Endothelial cell of umbilical vein (primary cell): Measurements from ENCODE around the gene PTCD1. TPM values are rescaled to one million over a fixed set of nuclear protein-coding genes. Genes with fewer than 3 reads are reported as not detected.

ENCODE experiments used
- BruUV-seq: library from RNA; stranded (reverse); fragments of 400-500 nt; replicated peaks from 2 replicates; lab custom pipeline; 2021; lab: Mats Ljungman, UMichigan
- CTCF ChIA-PET: fragments of 300-600, 350-600 bp; sonication (Branson Sonifier 250); formaldehyde crosslinking; loops from one replicate; lab custom pipeline; 2021; ENCODE audit warnings: antibody characterized with exemption, inconsistent platforms; lab: Charles Lee
- POLR2A ChIA-PET: fragments of 300-600, 350-600 bp; sonication (Branson Sonifier 250); formaldehyde crosslinking; loops from one replicate; lab custom pipeline; 2021; ENCODE audit warnings: antibody characterized with exemption, inconsistent platforms; lab: Charles Lee
- DNase-seq: peaks from one replicate; pipeline ENCODE4 v3.0.0-alpha.2; 2011; ENCODE audit warnings: low read depth, low spot score
- FAIRE-seq: peaks from 2 replicates; lab custom pipeline; 2011; peaks lifted over from hg19 to GRCh38; lab: Jason Lieb, UNC
- H2AFZ ChIP-seq: 2 replicates; pipeline ENCODE4 v1.6.0; 2012; ENCODE audit warnings: low read depth, low read length, control low read depth, inconsistent platforms
- H3K27ac ChIP-seq: 2 replicates; pipeline ENCODE4 v1.5.1; 2011; ENCODE audit warnings: low read depth, mild to moderate bottlenecking, control low read depth, low read length, moderate library complexity; ENCODE audit not compliant: insufficient read depth
- H3K27me3 ChIP-seq, 2 experiments: 2 replicates each; pipeline versions ENCODE4 v1.6.0 to v1.6.1; 2011; ENCODE audit warnings: low read length in 2 of 2, mixed read lengths in 1 of 2; ENCODE audit not compliant: control insufficient read depth in 2 of 2, insufficient read depth in 2 of 2
- H3K36me3 ChIP-seq, 2 experiments: 2 replicates in 1 of 2; 3 replicates in 1 of 2; pipeline ENCODE4 v1.5.1; 2011; ENCODE audit warnings: low read length in 2 of 2, mild to moderate bottlenecking in 1 of 2, moderate library complexity in 1 of 2; ENCODE audit not compliant: control insufficient read depth in 2 of 2, insufficient read depth in 2 of 2; ENCODE audit errors: extremely low read depth in 1 of 2
- H3K4me1 ChIP-seq: 3 replicates; pipeline ENCODE4 v1.5.1; 2011; ENCODE audit warnings: mild to moderate bottlenecking, low read length; ENCODE audit not compliant: control insufficient read depth, insufficient read depth; ENCODE audit errors: extremely low read depth
- H3K4me2 ChIP-seq: 2 replicates; pipeline ENCODE4 v1.6.1; 2011; ENCODE audit warnings: low read length, control low read depth, mixed read lengths; ENCODE audit not compliant: insufficient read depth
- H3K4me3 ChIP-seq, 3 experiments: fragments of 200-600 bp in 1 of 3; sonication (generic), shearing (Covaris generic) in 1 of 3; replicated peaks in 1 of 3; 2 replicates each; pipeline ENCODE4 v1.5.1; 2011 to 2016; ENCODE audit warnings: control low read depth in 3 of 3, low read length in 3 of 3, mild to moderate bottlenecking in 2 of 3, inconsistent platforms in 1 of 3, low read depth in 1 of 3, moderate library complexity in 1 of 3; ENCODE audit not compliant: insufficient read depth in 1 of 3
- H3K79me2 ChIP-seq: 2 replicates; pipeline ENCODE4 v1.6.0; 2012; ENCODE audit warnings: low read length, inconsistent platforms; ENCODE audit not compliant: control insufficient read depth, insufficient read depth
- H3K9ac ChIP-seq: replicated peaks from 2 replicates; pipeline ENCODE3; 2011; ENCODE audit warnings: low read length, control low read depth; ENCODE audit not compliant: insufficient read depth; ENCODE audit errors: extremely low read depth
- H3K9me1 ChIP-seq: replicated peaks from 3 replicates; pipeline ENCODE4 v1.6.0; 2011; ENCODE audit warnings: mild to moderate bottlenecking, low read length; ENCODE audit not compliant: control insufficient read depth, insufficient read depth; ENCODE audit errors: extremely low read depth
- H3K9me3 ChIP-seq: replicated peaks from 2 replicates; pipeline ENCODE4 v1.5.1; 2012; ENCODE audit warnings: low read length, inconsistent platforms; ENCODE audit not compliant: control insufficient read depth, insufficient read depth
- H4K20me1 ChIP-seq: replicated peaks from 2 replicates; pipeline ENCODE3; 2011; ENCODE audit warnings: mild to moderate bottlenecking, low read length; ENCODE audit not compliant: control insufficient read depth, insufficient read depth; ENCODE audit errors: extremely low read depth
- CTCF ChIP-seq, 2 donors: IDR thresholded peaks; 1 replicate in 1 of 2; 2 replicates in 1 of 2; pipeline ENCODE4 v1.5.1; 2011; ENCODE audit warnings: low read length in 2 of 2, mild to moderate bottlenecking in 2 of 2, moderate library complexity in 2 of 2, control low read depth in 1 of 2, inconsistent platforms in 1 of 2, low read depth in 1 of 2; ENCODE audit not compliant: insufficient read depth in 1 of 2; ENCODE audit errors: extremely low read depth in 1 of 2
- EZH2 ChIP-seq: IDR thresholded peaks from 2 replicates; pipeline ENCODE4 v1.6.1; 2012; ENCODE audit warnings: borderline replicate concordance, low read depth, mild to moderate bottlenecking, moderate library complexity, low read length, inconsistent platforms; ENCODE audit not compliant: severe bottlenecking
- FOS ChIP-seq: IDR thresholded peaks from 2 replicates; pipeline ENCODE4 v1.6.1; 2011; ENCODE audit warnings: mild to moderate bottlenecking, low read length, moderate library complexity, borderline replicate concordance; ENCODE audit not compliant: insufficient read depth
- GATA2 ChIP-seq: IDR thresholded peaks from 2 replicates; pipeline ENCODE4 v1.7.0; 2011; ENCODE audit warnings: low read depth, mild to moderate bottlenecking, moderate library complexity, mixed read lengths, low read length; ENCODE audit not compliant: insufficient read length, insufficient read depth
- JUN ChIP-seq: IDR thresholded peaks from 2 replicates; pipeline ENCODE4 v1.6.1; 2011; ENCODE audit warnings: borderline replicate concordance, low read depth; ENCODE audit not compliant: insufficient read length, insufficient read depth
- MYC ChIP-seq: IDR thresholded peaks from one replicate; pipeline ENCODE4 v1.6.1; 2011; ENCODE audit warnings: mild to moderate bottlenecking, low read depth, low read length
- POLR2A ChIP-seq: IDR thresholded peaks from 2 replicates; pipeline ENCODE4 v1.6.1; 2012; ENCODE audit warnings: low read depth, mild to moderate bottlenecking, control low read depth, low read length
- POLR2AphosphoS5 ChIP-seq: IDR thresholded peaks from 2 replicates; pipeline ENCODE4 v1.6.1; 2012; ENCODE audit warnings: low read depth, mild to moderate bottlenecking, control low read depth, low read length, moderate library complexity; ENCODE audit not compliant: insufficient read depth
- dilution Hi-C: fragments of 300-500 bp; cut with MboI; formaldehyde crosslinking; loops from one replicate; pipeline ENCODE4 v1.15.0; 2019; ENCODE audit warnings: low sequenced_read_pairs; ENCODE audit not compliant: extremely low pct_ligation_motif_present
- intact Hi-C: fragments of 100-400 bp; cut with micrococcal nuclease; formaldehyde crosslinking; loops from one replicate; pipeline ENCODE4 v1.10.0; 2022
- polyA plus RNA-seq, 4 experiments: library from polyadenylated mRNA; depleted of rRNA in 3 of 4; stranded (reverse) in 3 of 4; unstranded in 1 of 4; fragments of >200 nt; gene quantifications; 2 replicates each; pipeline versions ENCODE4 v1.2.1 to v1.2.3, GENCODE V29; 2011 to 2012; ENCODE audit warnings: missing spikeins in 1 of 4
- total RNA-seq: library from RNA; stranded (reverse); gene quantifications from 2 replicates; pipeline ENCODE4 v1.2.3, GENCODE V29; 2021
- TF ChIP-seq, protein P1 (sequence below): IDR thresholded peaks from 2 replicates; pipeline ENCODE4 v1.6.1; 2011; ENCODE audit not compliant: insufficient read depth, insufficient read length

Gene PTCD1
- total and polyA plus RNA-seq, 2 donors (not counting 3 experiments of a cell fraction or from before 2014, with no cell fraction given) = 3.8 to 9.6 TPM

DNA sequence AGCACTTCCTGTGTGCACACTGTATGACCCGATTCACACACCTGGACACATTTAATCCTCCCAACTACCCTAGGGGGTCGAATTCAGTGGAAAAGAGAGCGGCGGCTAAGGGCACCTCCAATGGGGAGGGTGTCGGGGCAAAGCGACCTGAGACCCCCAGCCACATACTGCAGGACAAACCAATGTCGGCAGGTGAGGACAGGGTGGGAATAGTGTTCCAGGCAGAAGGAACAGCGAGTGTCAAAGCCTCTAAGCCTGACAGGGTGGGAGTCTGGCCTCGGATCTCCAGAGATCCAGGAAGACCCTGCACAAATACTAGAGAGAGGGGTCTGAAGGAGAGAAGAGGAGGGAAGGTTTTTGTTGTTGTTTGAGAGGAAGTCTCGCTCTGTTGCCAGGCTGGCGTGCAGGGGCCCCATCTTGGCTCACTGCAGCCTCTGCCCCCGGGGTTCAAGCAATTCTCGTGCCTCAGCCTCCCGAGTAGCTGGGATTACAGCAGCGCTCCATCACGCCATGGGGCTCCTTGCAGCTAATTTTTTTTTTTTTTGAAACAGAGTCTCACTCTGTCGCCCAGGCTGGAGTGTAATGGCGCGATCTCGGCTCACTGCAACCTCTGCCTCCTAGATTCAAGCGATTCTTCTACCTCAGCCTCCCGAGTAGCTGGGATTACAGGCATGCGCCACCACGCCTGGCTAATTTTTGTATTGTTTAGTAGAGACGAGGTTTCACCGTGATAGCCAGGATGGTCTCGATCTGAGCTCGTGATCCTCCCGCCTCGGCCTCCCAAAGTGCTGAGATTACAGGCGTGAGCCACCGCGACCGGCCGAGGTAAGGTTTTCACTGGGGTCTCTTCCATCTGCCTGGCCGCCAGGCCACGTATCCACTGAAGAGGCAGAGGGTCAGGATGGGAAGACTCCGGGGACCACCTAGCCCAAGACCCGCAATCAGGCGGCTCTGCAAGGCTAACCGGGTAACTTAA, 65.2 kb downstream of the PTCD1 start:
- dilution Hi-C loops = no loop called here
- Histone ChIP-seq H3K36me3 (peaks cover 3 to 9% of the 10 kb centered on the region in 2 experiments), H4K20me1 (no peaks in the 10 kb centered on the region), H3K9ac (no peak overlapping the region), H3K9me1 (no peaks in the 10 kb centered on the region), H3K4me3 (no peak overlapping the region), H3K27ac (no peak overlapping the region), H3K4me1 (peaks cover 13% of the 10 kb centered on the region), H3K79me2 (peaks cover 20% of the 10 kb centered on the region), H2AFZ (no peak overlapping the region), H3K4me2 (peak overlapping the region; percentile 69), H3K27me3 (no peaks in the 10 kb centered on the region), H3K9me3 (no peaks in the 10 kb centered on the region)
- TF ChIP-seq EZH2 (no peak), FOS (no peak), POLR2AphosphoS5 (no peak), GATA2 (no peak), POLR2A (no peak), CTCF (IDR thresholded peaks at IDR 0.05; ENCODE audit: extremely low read depth in 1 of 2, insufficient read depth in 1 of 2, low read depth in 1 of 2, low read length in 2 of 2) (no peak), JUN (no peak), MYC (no peak)
- TF ChIP-seq, protein P1, sequence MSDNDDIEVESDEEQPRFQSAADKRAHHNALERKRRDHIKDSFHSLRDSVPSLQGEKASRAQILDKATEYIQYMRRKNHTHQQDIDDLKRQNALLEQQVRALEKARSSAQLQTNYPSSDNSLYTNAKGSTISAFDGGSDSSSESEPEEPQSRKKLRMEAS = no peak
- DNase-seq (no peak), FAIRE-seq (no peak)
- no TSS peak for BruUV-seq
- ChIA-PET CTCF (interaction anchor here (0.6 to 2.1 kb wide), 3 partner anchors 10 to 35 kb away, joined by 3 to 6 read pairs (median 3); partner anchors contain the start of genes BUD31 and PDAP1), POLR2A (no interaction called here)
- intact Hi-C loops = no loop called here
